K562 (cell line): Measurements from ENCODE around the gene IPO11. TPM values are rescaled to one million over a fixed set of nuclear protein-coding genes. Genes with fewer than 3 reads are reported as not detected.
A peak's percentile ranks its signal among the peaks of the same experiment; 100 is the strongest.

Experiments used
- ATAC-seq: fragments of 200-7000 bp; cut with Tn5 transposase; 3 replicates; pipeline ENCODE4 v1.9.1; 2020; ENCODE audit warnings: moderate library complexity
- Bru-seq: library from RNA; stranded (reverse); fragments of 400-500 nt; gene quantifications from one replicate; lab custom pipeline; 2021; lab: Mats Ljungman, UMichigan
- BruChase-seq, 2 experiments: library from RNA; stranded (reverse); fragments of 400-500 nt; gene quantifications; one replicate each; lab custom pipeline; 2021; lab: Mats Ljungman, UMichigan
- BruUV-seq: library from RNA; stranded (reverse); fragments of 400-500 nt; replicated peaks from 2 replicates; lab custom pipeline; 2021; lab: Mats Ljungman, UMichigan
- CTCF ChIA-PET: fragments of 300-600 bp; formaldehyde crosslinking; extraction: SDS; loops from one replicate; lab custom pipeline; 2021; ENCODE audit warnings: low intra/inter-chr PET ratio; lab: Yijun Ruan, JAX
- POLR2A ChIA-PET: fragments of 300-600, 350-650 bp; sonication (Branson Sonifier 250); formaldehyde crosslinking; extraction: SDS; loops from one replicate; lab custom pipeline; 2021; ENCODE audit warnings: antibody characterized with exemption, inconsistent platforms; lab: Yijun Ruan, JAX
- DNase-seq, 4 experiments: peaks; one replicate each; pipeline versions ENCODE4 v3.0.0 to v3.0.0-alpha.2; 2011 to 2018; ENCODE audit warnings: low spot score in 3 of 4, mixed read lengths in 3 of 4; ENCODE audit errors: extremely low read depth in 1 of 4
- FAIRE-seq: peaks from 2 replicates; lab custom pipeline; 2011; peaks lifted over from hg19 to GRCh38; lab: Jason Lieb, UNC
- H2AFZ ChIP-seq: 2 replicates; pipeline ENCODE4 v1.6.0; 2011; ENCODE audit warnings: low read depth, low read length, control low read depth, inconsistent platforms
- H3K27ac ChIP-seq: fragments of 200-600 bp; 3 replicates; pipeline ENCODE4 v1.8.0; 2011; ENCODE audit warnings: low read depth, mild to moderate bottlenecking, control low read depth, inconsistent platforms, low read length, moderate library complexity, mixed read lengths; ENCODE audit errors: extremely low read depth
- H3K27me3 ChIP-seq, 2 experiments: fragments of 300-600 bp in 1 of 2; 2 replicates in 1 of 2; 3 replicates in 1 of 2; pipeline versions ENCODE4 v1.6.0 to v1.8.0; 2011; ENCODE audit warnings: inconsistent platforms in 2 of 2, low read length in 2 of 2, mild to moderate bottlenecking in 1 of 2, mixed read lengths in 1 of 2, moderate library complexity in 1 of 2; ENCODE audit not compliant: control insufficient read depth in 2 of 2, insufficient read depth in 2 of 2
- H3K36me3 ChIP-seq: fragments of 300-600 bp; 3 replicates; pipeline ENCODE4 v1.8.0; 2011; ENCODE audit warnings: mild to moderate bottlenecking, low read length, inconsistent platforms; ENCODE audit not compliant: control insufficient read depth, insufficient read depth
- H3K4me1 ChIP-seq, 2 experiments: fragments of 200-600 bp in 1 of 2; replicated peaks in 1 of 2; 2 replicates in 1 of 2; 3 replicates in 1 of 2; pipeline versions ENCODE4 v1.5.1 to v1.8.0; 2011; ENCODE audit warnings: inconsistent platforms in 2 of 2, low read length in 2 of 2, mild to moderate bottlenecking in 1 of 2, mixed read lengths in 1 of 2, moderate library complexity in 1 of 2; ENCODE audit not compliant: control insufficient read depth in 2 of 2, insufficient read depth in 2 of 2
- H3K4me2 ChIP-seq: 2 replicates; pipeline ENCODE4 v1.6.1; 2011; ENCODE audit warnings: low read length, control low read depth, inconsistent platforms, mixed read lengths; ENCODE audit not compliant: insufficient read depth
- H3K4me3 ChIP-seq: fragments of 200-600 bp; sonication (generic), shearing (Covaris generic); 2 replicates; pipeline ENCODE4 v1.5.1; 2016; ENCODE audit warnings: control low read depth, inconsistent platforms
- H3K79me2 ChIP-seq: fragments of 200-600 bp; 3 replicates; pipeline ENCODE4 v1.8.0; 2011; ENCODE audit warnings: low read length, inconsistent platforms; ENCODE audit not compliant: control insufficient read depth, insufficient read depth
- H3K9ac ChIP-seq, 2 experiments: 2 replicates each; pipeline versions ENCODE4 v1.6.0 to v1.6.1; 2011; ENCODE audit warnings: low read depth in 2 of 2, low read length in 2 of 2, control low read depth in 1 of 2, inconsistent platforms in 1 of 2, mild to moderate bottlenecking in 1 of 2, mixed read lengths in 1 of 2; ENCODE audit not compliant: insufficient read depth in 1 of 2
- H3K9me1 ChIP-seq: one replicate; pipeline ENCODE4 v1.6.0; 2011; ENCODE audit warnings: inconsistent platforms, mild to moderate bottlenecking, low read length, moderate library complexity; ENCODE audit not compliant: control insufficient read depth, insufficient read depth
- H3K9me3 ChIP-seq: replicated peaks from 2 replicates; pipeline ENCODE4 v1.5.1; 2011; ENCODE audit warnings: low read depth, low read length, inconsistent platforms; ENCODE audit not compliant: control insufficient read depth, insufficient read depth
- H4K20me1 ChIP-seq: replicated peaks from 2 replicates; pipeline ENCODE4 v1.6.1; 2011; ENCODE audit warnings: low read length, inconsistent platforms, mixed read lengths; ENCODE audit not compliant: control insufficient read depth, insufficient read depth
- BACH1 ChIP-seq: fragments of 200-800 bp; sonication (Bioruptor generic); IDR thresholded peaks from 2 replicates; pipeline ENCODE4 v1.6.1; 2016; ENCODE audit warnings: missing genetic modification characterization, missing compliant biosample characterization
- HSF4 ChIP-seq: fragments of 250-450 bp; sonication (Bioruptor Pico); IDR thresholded peaks from 2 replicates; pipeline ENCODE4 v2.1.2; 2022; ENCODE audit warnings: mild to moderate bottlenecking, moderate library complexity, borderline replicate concordance
- JUN ChIP-seq, 2 experiments: sonication (generic) in 1 of 2; formaldehyde crosslinking in 1 of 2; IDR thresholded peaks; 2 replicates each; pipeline versions ENCODE4 v1.6.1 to v1.8.0; 2012 to 2022; ENCODE audit warnings: borderline replicate concordance in 2 of 2, mild to moderate bottlenecking in 2 of 2, improper control_type of control experiment in 1 of 2, low read depth in 1 of 2, low read length in 1 of 2, missing genetic modification reagents in 1 of 2
- SIN3A ChIP-seq, 2 experiments: fragments of 150-350 bp in 1 of 2; IDR thresholded peaks; 2 replicates each; pipeline ENCODE4 v1.6.1; 2011 to 2016; ENCODE audit warnings: borderline replicate concordance in 2 of 2, low read depth in 2 of 2, low read length in 2 of 2, mild to moderate bottlenecking in 2 of 2, moderate library complexity in 2 of 2; ENCODE audit not compliant: control insufficient read depth in 1 of 2
- SREBF2 ChIP-seq: sonication (generic); formaldehyde crosslinking; IDR thresholded peaks from 2 replicates; pipeline ENCODE4 v1.4.0; 2020; ENCODE audit warnings: mild to moderate bottlenecking, missing genetic modification reagents
- ZNF699 ChIP-seq: fragments of 250-450 bp; sonication (Bioruptor Pico); IDR thresholded peaks from 2 replicates; pipeline ENCODE4 v1.8.0; 2021; ENCODE audit warnings: mild to moderate bottlenecking, moderate library complexity; ENCODE audit not compliant: insufficient replicate concordance
- ZNF79 ChIP-seq: fragments of 250-450 bp; sonication (Bioruptor Pico); IDR thresholded peaks from 2 replicates; pipeline ENCODE4 v1.4.0; 2020; ENCODE audit warnings: low read depth, mild to moderate bottlenecking, moderate library complexity
- WGBS: fragments of 100-300 bp; shearing (Covaris generic); methylation state at CpG from one replicate; pipeline ENCODE4 v1.1.6; 2016; ENCODE audit warnings: low coverage, mixed read lengths; ENCODE audit not compliant: insufficient coverage; ENCODE audit errors: missing lambda C conversion rate; 5-methylcytosine and 5-hydroxymethylcytosine counted together
- in situ Hi-C: fragments of 300-500 bp; cut with MboI; formaldehyde crosslinking; loops from 4 replicates; pipeline ENCODE4 v1.15.0; 2018; ENCODE audit warnings: inconsistent platforms, mixed read lengths
- intact Hi-C: fragments of 100-400 bp; cut with micrococcal nuclease; formaldehyde crosslinking; loops from 2 replicates; pipeline ENCODE4 v1.14.2; 2022
- long read RNA-seq, 3 experiments: library from polyadenylated mRNA in 2 of 3; library from RNA in 1 of 3; unstranded in 2 of 3; stranded (forward) in 1 of 3; transcript quantifications; one replicate each; pipeline ENCODE4 v2.0.0, GENCODE V29; 2019 to 2022
- polyA minus RNA-seq, 3 experiments: library from RNA; depleted of rRNA, polyadenylated mRNA; stranded (reverse); fragments of >200 nt; gene quantifications; 2 replicates each; pipeline ENCODE4 v1.2.3, GENCODE V29; 2011
- polyA plus RNA-seq, 8 experiments: library from polyadenylated mRNA; depleted of rRNA in 4 of 8; stranded (reverse) in 5 of 8; unstranded in 3 of 8; fragments of >200 nt; fragmentation: Nextera tagmentation in 2 of 8; fragmentation: Illumina TruSeq in 1 of 8; extraction: Ambion mirVana in 2 of 8; extraction: Trizol in 1 of 8; gene quantifications; 2 replicates each; pipeline versions ENCODE4 v1.2.1 to v1.2.3, GENCODE V29; 2011 to 2014; ENCODE audit warnings: inconsistent platforms in 1 of 8, missing spikeins in 1 of 8
- total RNA-seq, 7 experiments: library from RNA; depleted of rRNA in 6 of 7; stranded (reverse); fragments of >200 nt in 6 of 7; fragmentation: Illumina TruSeq in 2 of 7; extraction: Trizol in 2 of 7; gene quantifications; 2 replicates each; pipeline versions ENCODE4 v1.2.1 to v1.2.3, GENCODE V29; 2011 to 2021; ENCODE audit warnings: low replicate concordance in 1 of 7
- TF ChIP-seq, protein P1 (sequence below): fragments of 250-450 bp; sonication (Bioruptor Pico); IDR thresholded peaks from 2 replicates; pipeline ENCODE4 v1.5.0; 2022; ENCODE audit warnings: mild to moderate bottlenecking
- TF ChIP-seq, protein P2 (sequence below): fragments of 250-450 bp; sonication (Bioruptor Pico); IDR thresholded peaks from 2 replicates; pipeline ENCODE4 v1.5.0; 2021; ENCODE audit warnings: mild to moderate bottlenecking, borderline replicate concordance

The IPO11 gene
- 185 and 259 TPM in 2 replicates for total RNA-seq (2011; cell fraction: chromatin; rRNA removed; ENCODE audit: low replicate concordance)
- total RNA-seq (2011; cell fraction: nucleolus; rRNA removed) = 33.7 and 40.3 TPM in 2 replicates
- 102 and 134 TPM in 2 replicates for total RNA-seq (2011; cell fraction: nucleoplasm; rRNA removed)
- total RNA-seq (2014; rRNA removed) (44.6 and 57.7 TPM in 2 replicates), total RNA-seq (2014; rRNA removed; fragmentation: Illumina TruSeq; extraction: Trizol) (94.0 and 105 TPM in 2 replicates), total RNA-seq (2015; rRNA removed; fragmentation: Illumina TruSeq; extraction: Trizol) (66.9 and 70.9 TPM in 2 replicates), total RNA-seq (2021) (96.0 and 101 TPM in 2 replicates), polyA plus RNA-seq (2011; rRNA removed) (71.6 and 85.9 TPM in 2 replicates), polyA plus RNA-seq (2014; fragmentation: Illumina TruSeq; extraction: Trizol) (82.1 and 91.6 TPM in 2 replicates), polyA plus RNA-seq (2014; fragmentation: Nextera tagmentation; extraction: Ambion mirVana) (10 to 100 TPM; 39.5 to 45.4 TPM), polyA plus RNA-seq (2014; rRNA removed) (35.4 and 38.7 TPM in 2 replicates), polyA minus RNA-seq (2011; rRNA and poly(A)+ RNA removed) (273 and 294 TPM in 2 replicates), Bru-seq, nascent RNA (percentile 89 among the genes with signal in this experiment), BruChase-seq, experiment 1, labeled RNA remaining after a 2-hour chase (percentile 91 among the genes with signal in this experiment), BruChase-seq, experiment 2, labeled RNA remaining after a 6-hour chase (percentile 87 among the genes with signal in this experiment)
- polyA plus RNA-seq (2011; cell fraction: cytosol; rRNA removed) = 46.8 and 52.7 TPM in 2 replicates
- polyA plus RNA-seq (2011; cell fraction: nucleus; rRNA removed) = 55.7 and 69.0 TPM in 2 replicates
- polyA plus RNA-seq (2012) = 29.9 and 34.4 TPM in 2 replicates
- polyA minus RNA-seq (2011; cell fraction: cytosol; rRNA and poly(A)+ RNA removed) = 64.4 and 95.9 TPM in 2 replicates
- polyA minus RNA-seq (2011; cell fraction: nucleus; rRNA and poly(A)+ RNA removed) = 62.2 and 109 TPM in 2 replicates
- long read RNA-seq, experiment 1, full-length matches to known transcripts = 132 of 219 reads
- long read RNA-seq, experiment 1, partial matches to known transcripts = 64 of 219 reads
- long read RNA-seq, experiment 1, other reads (novel, unspliced or antisense) = 23 of 219 reads
- long read RNA-seq, experiment 2, partial matches to known transcripts = 64 of 72 reads
- long read RNA-seq, experiment 2, other reads (novel, unspliced or antisense) = 8 of 72 reads
- long read RNA-seq, experiment 3, full-length matches to known transcripts = 8 of 16 reads
- long read RNA-seq, experiment 3, partial matches to known transcripts = 7 of 16 reads
- long read RNA-seq, experiment 3, other reads (novel, unspliced or antisense) = 1 of 16 reads

DNA sequence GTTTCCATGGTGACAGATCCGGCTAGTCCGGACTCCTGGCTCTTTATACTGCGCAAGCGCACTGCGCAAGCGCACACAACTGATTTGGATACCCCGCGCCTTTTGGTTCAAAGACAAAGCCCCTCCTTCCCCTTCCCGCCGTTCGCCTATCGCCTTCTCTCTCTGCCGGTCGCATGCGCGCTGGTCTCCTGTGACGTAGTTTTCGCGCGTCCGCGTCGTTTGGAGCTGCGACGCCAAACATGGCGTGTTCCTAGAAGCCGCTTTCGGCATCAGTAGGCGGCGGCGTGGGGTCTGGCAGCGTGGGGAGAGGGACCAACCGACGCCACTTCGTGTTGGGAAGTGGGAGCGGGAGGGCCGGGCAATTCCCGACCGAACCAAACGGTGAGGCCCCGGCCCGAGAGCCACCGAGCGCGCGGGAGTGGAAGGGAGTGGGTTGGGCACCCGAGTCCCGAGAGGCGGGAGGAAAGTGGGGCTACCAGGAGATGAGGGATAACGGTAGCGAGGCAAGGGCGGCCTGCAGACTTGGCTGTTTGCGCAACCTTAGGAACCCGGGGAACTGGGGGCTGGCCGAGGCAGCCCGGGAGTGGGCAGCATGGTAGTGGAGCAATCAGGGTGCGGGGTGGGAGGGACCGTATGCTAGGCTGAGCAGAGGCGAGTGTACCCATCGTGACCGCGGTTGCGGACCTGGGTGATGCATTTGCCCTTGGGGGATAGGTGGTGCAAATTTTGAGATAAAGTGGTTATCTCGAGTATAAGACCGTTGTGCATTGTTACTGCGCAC, at the start of gene IPO11:
IPO11 (plus strand) TSS at position 215 of the 781 bp plus-strand sequence. CDS start 24,517 bp downstream, outside the sequence.
- H3K27me3 ChIP-seq = no peaks in the 10 kb centered on the region
- DNase-seq (peak; percentile 93 to 100 (median 96)), ATAC-seq (peak; percentile 89), FAIRE-seq (peak; percentile 99)
- no peaks in the 10 kb centered on the region for H3K9me1 ChIP-seq
- peak within 1 kb of the TSS; percentile 87 for H3K27ac ChIP-seq
- H3K79me2 ChIP-seq = peaks cover 52% of the 10 kb centered on the region
- no TSS peak for BruUV-seq
- ChIA-PET POLR2A (interaction anchor here (0.6 to 4.6 kb wide), 10 partner anchors 9 to 31 kb away, joined by 3 to 70 read pairs (median 3); partner anchors contain the start of gene DIMT1), CTCF (no interaction called here)
- H3K9me3 ChIP-seq = no peaks in the 10 kb centered on the region
- WGBS = under 1% methylated on average over 57 of the region's 66 CpGs
- H3K9ac ChIP-seq = peak within 1 kb of the TSS; percentile 84 to 98
- peaks cover 21 to 24% of the 10 kb centered on the region in 2 experiments; a peak in 4 of 5 replicates for H3K4me1 ChIP-seq
- in situ Hi-C loops (no loop called here), intact Hi-C loops (no loop called here)
- peak within 1 kb of the TSS; percentile 99 for H3K4me2 ChIP-seq
- H3K4me3 ChIP-seq = peak within 1 kb of the TSS; percentile 86
- H2AFZ ChIP-seq = peak within 1 kb of the TSS; percentile 80
- H3K36me3 ChIP-seq = peaks cover 16% of the 10 kb centered on the region; the same call in 2 of the 3 replicates
- no peaks in the 10 kb centered on the region for H4K20me1 ChIP-seq
- no peak for TF ChIP-seq ZNF79 (CRISPR knock-in tag)
- no peak for TF ChIP-seq SREBF2 (CRISPR knock-in tag)
- TF ChIP-seq, protein P1, sequence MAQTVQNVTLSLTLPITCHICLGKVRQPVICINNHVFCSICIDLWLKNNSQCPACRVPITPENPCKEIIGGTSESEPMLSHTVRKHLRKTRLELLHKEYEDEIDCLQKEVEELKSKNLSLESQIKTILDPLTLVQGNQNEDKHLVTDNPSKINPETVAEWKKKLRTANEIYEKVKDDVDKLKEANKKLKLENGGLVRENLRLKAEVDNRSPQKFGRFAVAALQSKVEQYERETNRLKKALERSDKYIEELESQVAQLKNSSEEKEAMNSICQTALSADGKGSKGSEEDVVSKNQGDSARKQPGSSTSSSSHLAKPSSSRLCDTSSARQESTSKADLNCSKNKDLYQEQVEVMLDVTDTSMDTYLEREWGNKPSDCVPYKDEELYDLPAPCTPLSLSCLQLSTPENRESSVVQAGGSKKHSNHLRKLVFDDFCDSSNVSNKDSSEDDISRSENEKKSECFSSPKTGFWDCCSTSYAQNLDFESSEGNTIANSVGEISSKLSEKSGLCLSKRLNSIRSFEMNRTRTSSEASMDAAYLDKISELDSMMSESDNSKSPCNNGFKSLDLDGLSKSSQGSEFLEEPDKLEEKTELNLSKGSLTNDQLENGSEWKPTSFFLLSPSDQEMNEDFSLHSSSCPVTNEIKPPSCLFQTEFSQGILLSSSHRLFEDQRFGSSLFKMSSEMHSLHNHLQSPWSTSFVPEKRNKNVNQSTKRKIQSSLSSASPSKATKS (CRISPR knock-in tag) = no peak
- TF ChIP-seq, protein P2, sequence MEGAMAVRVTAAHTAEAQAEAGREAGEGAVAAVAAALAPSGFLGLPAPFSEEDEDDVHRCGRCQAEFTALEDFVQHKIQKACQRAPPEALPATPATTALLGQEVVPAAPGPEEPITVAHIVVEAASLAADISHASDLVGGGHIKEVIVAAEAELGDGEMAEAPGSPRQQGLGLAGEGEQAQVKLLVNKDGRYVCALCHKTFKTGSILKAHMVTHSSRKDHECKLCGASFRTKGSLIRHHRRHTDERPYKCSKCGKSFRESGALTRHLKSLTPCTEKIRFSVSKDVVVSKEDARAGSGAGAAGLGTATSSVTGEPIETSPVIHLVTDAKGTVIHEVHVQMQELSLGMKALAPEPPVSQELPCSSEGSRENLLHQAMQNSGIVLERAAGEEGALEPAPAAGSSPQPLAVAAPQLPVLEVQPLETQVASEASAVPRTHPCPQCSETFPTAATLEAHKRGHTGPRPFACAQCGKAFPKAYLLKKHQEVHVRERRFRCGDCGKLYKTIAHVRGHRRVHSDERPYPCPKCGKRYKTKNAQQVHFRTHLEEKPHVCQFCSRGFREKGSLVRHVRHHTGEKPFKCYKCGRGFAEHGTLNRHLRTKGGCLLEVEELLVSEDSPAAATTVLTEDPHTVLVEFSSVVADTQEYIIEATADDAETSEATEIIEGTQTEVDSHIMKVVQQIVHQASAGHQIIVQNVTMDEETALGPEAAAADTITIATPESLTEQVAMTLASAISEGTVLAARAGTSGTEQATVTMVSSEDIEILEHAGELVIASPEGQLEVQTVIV (CRISPR knock-in tag) = no peak
- TF ChIP-seq ZNF699 (CRISPR knock-in tag) = no peak
- TF ChIP-seq HSF4 (CRISPR knock-in tag) = no peak
- TF ChIP-seq SIN3A (IDR thresholded peaks at IDR 0.05; ENCODE audit: borderline replicate concordance in 2 of 2, control insufficient read depth in 1 of 2, low read depth in 2 of 2, low read length in 2 of 2) = peak; percentile 84 to 89; a peak in 2 of 4 replicates
- TF ChIP-seq BACH1 = no peak
- no peak; the same call in 1 of the 2 replicates for TF ChIP-seq JUN (IDR thresholded peaks at IDR 0.05; ENCODE audit: borderline replicate concordance, low read depth, low read length)
- TF ChIP-seq JUN (CRISPR knock-in tag; IDR thresholded peaks at IDR 0.05; ENCODE audit: borderline replicate concordance) = no peak
